ENCODE measurements around the gene AEBP2.

AEBP2 gene

GRCh38 chr12:19515179-19515578 lies 75.9 kb downstream of the AEBP2 start:
- Histone ChIP-seq H3K4me2 (ENCODE audit: low read length) (no peak overlapping the region), H3K27ac (ENCODE audit: low read length) (no peak overlapping the region), H3K36me3 (replicated peaks; ENCODE audit: low read depth, low read length) (peaks cover 7% of the 10 kb centered on the region)

GRCh38 chr12:19517583-19517982 lies 78.3 kb downstream of the AEBP2 start:
- H3K9ac ChIP-seq (ENCODE audit: low read length) = no peak overlapping the region
- no peak for TF ChIP-seq EZH2phosphoT487 (IDR thresholded peaks at IDR 0.05; ENCODE audit: low read depth)
- TF ChIP-seq, protein P1, sequence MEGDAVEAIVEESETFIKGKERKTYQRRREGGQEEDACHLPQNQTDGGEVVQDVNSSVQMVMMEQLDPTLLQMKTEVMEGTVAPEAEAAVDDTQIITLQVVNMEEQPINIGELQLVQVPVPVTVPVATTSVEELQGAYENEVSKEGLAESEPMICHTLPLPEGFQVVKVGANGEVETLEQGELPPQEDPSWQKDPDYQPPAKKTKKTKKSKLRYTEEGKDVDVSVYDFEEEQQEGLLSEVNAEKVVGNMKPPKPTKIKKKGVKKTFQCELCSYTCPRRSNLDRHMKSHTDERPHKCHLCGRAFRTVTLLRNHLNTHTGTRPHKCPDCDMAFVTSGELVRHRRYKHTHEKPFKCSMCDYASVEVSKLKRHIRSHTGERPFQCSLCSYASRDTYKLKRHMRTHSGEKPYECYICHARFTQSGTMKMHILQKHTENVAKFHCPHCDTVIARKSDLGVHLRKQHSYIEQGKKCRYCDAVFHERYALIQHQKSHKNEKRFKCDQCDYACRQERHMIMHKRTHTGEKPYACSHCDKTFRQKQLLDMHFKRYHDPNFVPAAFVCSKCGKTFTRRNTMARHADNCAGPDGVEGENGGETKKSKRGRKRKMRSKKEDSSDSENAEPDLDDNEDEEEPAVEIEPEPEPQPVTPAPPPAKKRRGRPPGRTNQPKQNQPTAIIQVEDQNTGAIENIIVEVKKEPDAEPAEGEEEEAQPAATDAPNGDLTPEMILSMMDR (IDR thresholded peaks at IDR 0.05; ENCODE audit: low read depth, low read length) = no peak
- no peak overlapping the region for H2AFZ ChIP-seq (ENCODE audit: low read depth, low read length)
- no peaks in the 10 kb centered on the region for H3K9me3 ChIP-seq (ENCODE audit: insufficient read depth, low read length)
- no peak overlapping the region for H3K4me3 ChIP-seq (ENCODE audit: low read length)
- no peak overlapping the region for H3K27ac ChIP-seq (ENCODE audit: low read length)
- H3K4me1 ChIP-seq (ENCODE audit: low read length) = no peaks in the 10 kb centered on the region
- no peaks in the 10 kb centered on the region for H4K20me1 ChIP-seq (ENCODE audit: insufficient read depth, low read length)
- H3K27me3 ChIP-seq (ENCODE audit: low read depth, low read length) = no peaks in the 10 kb centered on the region
- no peak overlapping the region for H3K4me2 ChIP-seq (ENCODE audit: low read length)
- H3K36me3 ChIP-seq (replicated peaks; ENCODE audit: low read depth, low read length) = peaks cover 7% of the 10 kb centered on the region
- H3K79me2 ChIP-seq (ENCODE audit: low read length) = peaks cover 3% of the 10 kb centered on the region; the same call in 1 of the 2 replicates

More at GRCh38 chr12:19515179-19515578, 75.9 kb downstream of the AEBP2 start:
- H3K27me3 ChIP-seq (ENCODE audit: low read depth, low read length) = no peaks in the 10 kb centered on the region
- no peaks in the 10 kb centered on the region for H3K4me1 ChIP-seq (ENCODE audit: low read length)
- TF ChIP-seq EZH2phosphoT487 (IDR thresholded peaks at IDR 0.05; ENCODE audit: low read depth) = no peak
- TF ChIP-seq, protein P1 (IDR thresholded peaks at IDR 0.05; ENCODE audit: low read depth, low read length) = no peak
- no peaks in the 10 kb centered on the region for H3K9me3 ChIP-seq (ENCODE audit: insufficient read depth, low read length)
- peaks cover 17% of the 10 kb centered on the region for H3K79me2 ChIP-seq (ENCODE audit: low read length)
- no peak overlapping the region for H2AFZ ChIP-seq (ENCODE audit: low read depth, low read length)
- H4K20me1 ChIP-seq (ENCODE audit: insufficient read depth, low read length) = peaks cover 3% of the 10 kb centered on the region
- no peak overlapping the region for H3K4me3 ChIP-seq (ENCODE audit: low read length)
- no peak overlapping the region for H3K9ac ChIP-seq (ENCODE audit: low read length)

- peaks cover 7% of the 10 kb centered on the region for H3K36me3 ChIP-seq (replicated peaks; ENCODE audit: low read depth, low read length)
- H3K4me1 ChIP-seq (ENCODE audit: low read length) = no peaks in the 10 kb centered on the region
- H4K20me1 ChIP-seq (ENCODE audit: insufficient read depth, low read length) = no peaks in the 10 kb centered on the region
- no peak overlapping the region for H3K27ac ChIP-seq (ENCODE audit: low read length)
- no peaks in the 10 kb centered on the region for H3K9me3 ChIP-seq (ENCODE audit: insufficient read depth, low read length)
- no peak overlapping the region for H3K4me3 ChIP-seq (ENCODE audit: low read length)
- TF ChIP-seq, protein P1 (IDR thresholded peaks at IDR 0.05; ENCODE audit: low read depth, low read length) = no peak
- TF ChIP-seq EZH2phosphoT487 (IDR thresholded peaks at IDR 0.05; ENCODE audit: low read depth) = no peak
- H3K9ac ChIP-seq (ENCODE audit: low read length) = no peak overlapping the region
- H3K79me2 ChIP-seq (ENCODE audit: low read length) = peaks cover 3% of the 10 kb centered on the region; the same call in 1 of the 2 replicates
- H2AFZ ChIP-seq (ENCODE audit: low read depth, low read length) = no peak overlapping the region
- H3K27me3 ChIP-seq (ENCODE audit: low read depth, low read length) = no peaks in the 10 kb centered on the region
- H3K4me2 ChIP-seq (ENCODE audit: low read length) = no peak overlapping the region
Measured at GRCh38 chr12:19518209-19518608, 78.9 kb downstream of the AEBP2 start.

GRCh38 chr12:19520646-19521415 lies 81.5 kb downstream of the AEBP2 start:
- Histone ChIP-seq H3K4me3 (ENCODE audit: low read length) (no peak overlapping the region), H2AFZ (ENCODE audit: low read depth, low read length) (no peak overlapping the region), H3K9ac (ENCODE audit: low read length) (no peak overlapping the region), H3K27ac (ENCODE audit: low read length) (no peak overlapping the region), H3K79me2 (ENCODE audit: low read length) (no peaks in the 10 kb centered on the region), H3K36me3 (replicated peaks; ENCODE audit: low read depth, low read length) (no peaks in the 10 kb centered on the region), H3K4me1 (ENCODE audit: low read length) (no peaks in the 10 kb centered on the region), H4K20me1 (ENCODE audit: insufficient read depth, low read length) (no peaks in the 10 kb centered on the region), H3K27me3 (ENCODE audit: low read depth, low read length) (no peaks in the 10 kb centered on the region), H3K4me2 (ENCODE audit: low read length) (no peak overlapping the region), H3K9me3 (ENCODE audit: insufficient read depth, low read length) (no peaks in the 10 kb centered on the region)
- TF ChIP-seq, protein P1 (IDR thresholded peaks at IDR 0.05; ENCODE audit: low read depth, low read length) = no peak
- TF ChIP-seq EZH2phosphoT487 (IDR thresholded peaks at IDR 0.05; ENCODE audit: low read depth) = no peak

All from OCI-LY3 (cell line).